Peyer's patch (tissue), 4 donors: Measurements from ENCODE around the gene SMIM24. TPM values are rescaled to one million over a fixed set of nuclear protein-coding genes. Genes with fewer than 3 reads are reported as not detected.

Experiments
- DNase-seq, 3 donors: peaks; one replicate each; pipeline ENCODE4 v3.0.0-alpha.2; 2017 to 2019
- H3K27ac ChIP-seq, 4 donors: fragments of 200-600 bp; sonication (generic); one replicate each; pipeline ENCODE4 v1.5.1; 2016 to 2019
- H3K27me3 ChIP-seq, 2 donors: fragments of 200-600 bp; sonication (generic); one replicate each; pipeline ENCODE4 v1.5.1; 2019
- H3K36me3 ChIP-seq, 3 donors: fragments of 200-600 bp; sonication (generic); one replicate each; pipeline ENCODE4 v1.5.1; 2016 to 2019
- H3K4me1 ChIP-seq, 4 donors: fragments of 200-600 bp; sonication (generic); one replicate each; pipeline ENCODE4 v1.5.1; 2016 to 2019
- H3K4me3 ChIP-seq, 4 donors: fragments of 200-600 bp; sonication (generic); 1 replicate in 3 of 4; 2 replicates in 1 of 4; pipeline ENCODE4 v1.5.1; 2016 to 2019; ENCODE audit warnings: mild to moderate bottlenecking in 1 of 4
- H3K9me3 ChIP-seq, 4 donors: fragments of 200-600 bp; sonication (generic); one replicate each; pipeline ENCODE4 v1.5.1; 2016 to 2019; ENCODE audit warnings: mild to moderate bottlenecking in 1 of 4
- CTCF ChIP-seq, 6 experiments: fragments of 450-650 bp in 4 of 6; fragments of 200-600 bp in 2 of 6; sonication (generic) in 1 of 6; IDR thresholded peaks; one replicate each; pipeline ENCODE4 v1.5.1; 2017 to 2019; ENCODE audit warnings: antibody characterized with exemption in 6 of 6, mild to moderate bottlenecking in 3 of 6, moderate library complexity in 1 of 6
- POLR2A ChIP-seq, 2 donors: fragments of 450-650 bp; IDR thresholded peaks; one replicate each; pipeline ENCODE4 v1.5.1; 2017; ENCODE audit warnings: antibody characterized with exemption in 2 of 2, mild to moderate bottlenecking in 2 of 2, moderate library complexity in 2 of 2
- total RNA-seq, 4 donors: library from RNA; depleted of rRNA; stranded (reverse); fragments of >200 nt; gene quantifications; one replicate each; pipeline ENCODE4 v1.1.0, GENCODE V29; 2016

Gene SMIM24
- total RNA-seq, 4 donors from 2014 or later: 75.9 to 1,153 (median 771) TPM

- no peak for TF ChIP-seq CTCF (IDR thresholded peaks at IDR 0.05)
- TF ChIP-seq POLR2A (IDR thresholded peaks at IDR 0.05): no peak
- H3K4me1 ChIP-seq: peaks cover 0 to 29% (median 3%) of the 10 kb centered on the region in 4 donors
- no peak for DNase-seq
Measured at GRCh38 chr19:3513229-3514140, 33.2 kb upstream of the SMIM24 start.

GRCh38 chr19:3512562-3513228 is 32.4 kb upstream of the SMIM24 start:
- H3K27ac ChIP-seq: no peak overlapping the region
- H3K27me3 ChIP-seq: no peaks in the 10 kb centered on the region
- DNase-seq: no peak
- peaks cover 0 to 23% (median 0%) of the 10 kb centered on the region in 3 donors for H3K36me3 ChIP-seq
- TF ChIP-seq CTCF (IDR thresholded peaks at IDR 0.05) (no peak), POLR2A (IDR thresholded peaks at IDR 0.05) (no peak)
- H3K4me1 ChIP-seq: peaks cover 0 to 35% (median 4%) of the 10 kb centered on the region in 4 donors
- H3K4me3 ChIP-seq: no peak overlapping the region
- no peaks in the 10 kb centered on the region for H3K9me3 ChIP-seq

More at GRCh38 chr19:3513229-3514140, 33.2 kb upstream of the SMIM24 start:
- Histone ChIP-seq H3K9me3 (no peaks in the 10 kb centered on the region), H3K36me3 (peaks cover 0 to 23% (median 0%) of the 10 kb centered on the region in 3 donors), H3K4me3 (no peak overlapping the region), H3K27me3 (no peaks in the 10 kb centered on the region), H3K27ac (no peak overlapping the region)

DNA sequence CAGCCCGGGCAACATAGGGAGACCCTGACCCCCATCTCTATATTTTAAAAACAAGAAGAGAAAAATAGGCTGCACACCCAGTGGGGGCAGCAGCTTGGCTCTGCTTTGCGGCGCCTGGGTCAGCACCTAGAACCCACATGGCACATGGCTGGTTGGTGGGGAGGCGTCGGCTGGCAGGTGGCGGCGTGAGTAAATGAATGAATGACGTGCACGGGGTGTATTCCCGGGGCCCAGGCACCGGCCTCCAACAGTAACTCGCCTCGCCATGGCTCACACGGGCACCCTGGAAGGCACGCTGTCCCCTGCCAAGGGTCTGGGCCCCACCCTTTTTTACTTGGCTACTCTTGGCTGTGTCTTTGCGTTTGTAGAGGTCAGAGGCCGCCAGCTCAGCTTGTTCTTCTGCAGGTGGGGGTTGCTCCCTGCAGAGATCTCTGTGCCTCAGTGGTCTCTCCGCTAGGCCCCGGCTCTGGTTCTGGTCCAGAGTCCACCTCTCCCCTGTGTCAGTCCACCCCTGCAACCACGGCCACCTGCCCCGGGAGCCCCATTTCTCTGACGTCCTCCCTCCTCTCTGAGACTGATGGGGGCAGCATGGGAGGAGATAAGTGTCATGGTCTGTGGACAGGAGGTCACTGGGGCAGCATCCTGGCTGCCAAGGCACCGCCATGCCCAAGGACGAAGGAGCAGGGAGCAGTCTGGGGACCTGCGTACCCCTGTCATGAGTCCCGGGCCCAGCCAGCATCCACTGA is 31.4 kb upstream of the SMIM24 start:
- Histone ChIP-seq H3K36me3 (peaks cover 0 to 23% (median 0%) of the 10 kb centered on the region in 3 donors), H3K4me1 (peaks cover 0 to 38% (median 11%) of the 10 kb centered on the region in 4 donors), H3K4me3 (no peak overlapping the region), H3K9me3 (no peaks in the 10 kb centered on the region), H3K27me3 (no peaks in the 10 kb centered on the region), H3K27ac (no peak overlapping the region)
- TF ChIP-seq CTCF (IDR thresholded peaks at IDR 0.05) (no peak), POLR2A (IDR thresholded peaks at IDR 0.05) (no peak)
- no peak for DNase-seq

- Histone ChIP-seq H3K27ac (no peak overlapping the region), H3K36me3 (peaks cover 0 to 23% (median 0%) of the 10 kb centered on the region in 3 donors), H3K4me3 (no peak overlapping the region), H3K27me3 (no peaks in the 10 kb centered on the region), H3K4me1 (peaks cover 0 to 30% (median 7%) of the 10 kb centered on the region in 4 donors), H3K9me3 (no peaks in the 10 kb centered on the region)
- no peak for DNase-seq
- no peak for TF ChIP-seq POLR2A (IDR thresholded peaks at IDR 0.05)
- TF ChIP-seq CTCF (IDR thresholded peaks at IDR 0.05): no peak
Measured at GRCh38 chr19:3510727-3511126, 30.4 kb upstream of the SMIM24 start.

GRCh38 chr19:3509566-3509989 is 29.3 kb upstream of the SMIM24 start:
- TF ChIP-seq CTCF (IDR thresholded peaks at IDR 0.05) (no peak), POLR2A (IDR thresholded peaks at IDR 0.05) (no peak)
- Histone ChIP-seq H3K27me3 (no peaks in the 10 kb centered on the region), H3K4me1 (peaks cover 0 to 35% (median 9%) of the 10 kb centered on the region in 4 donors), H3K9me3 (no peaks in the 10 kb centered on the region), H3K4me3 (no peak overlapping the region), H3K27ac (no peak overlapping the region), H3K36me3 (peaks cover 0 to 23% (median 0%) of the 10 kb centered on the region in 3 donors)
- no peak for DNase-seq
